ENCODE data around the gene EYS. TPM values are rescaled to one million over a fixed set of nuclear protein-coding genes. Genes with fewer than 3 reads are reported as not detected.

The EYS gene
- total and polyA plus RNA-seq, 2 of the 8 experiments (the other 6 are each of a cell fraction or from before 2014, with no cell fraction given), result 0.05 to 0.13 TPM

DNA sequence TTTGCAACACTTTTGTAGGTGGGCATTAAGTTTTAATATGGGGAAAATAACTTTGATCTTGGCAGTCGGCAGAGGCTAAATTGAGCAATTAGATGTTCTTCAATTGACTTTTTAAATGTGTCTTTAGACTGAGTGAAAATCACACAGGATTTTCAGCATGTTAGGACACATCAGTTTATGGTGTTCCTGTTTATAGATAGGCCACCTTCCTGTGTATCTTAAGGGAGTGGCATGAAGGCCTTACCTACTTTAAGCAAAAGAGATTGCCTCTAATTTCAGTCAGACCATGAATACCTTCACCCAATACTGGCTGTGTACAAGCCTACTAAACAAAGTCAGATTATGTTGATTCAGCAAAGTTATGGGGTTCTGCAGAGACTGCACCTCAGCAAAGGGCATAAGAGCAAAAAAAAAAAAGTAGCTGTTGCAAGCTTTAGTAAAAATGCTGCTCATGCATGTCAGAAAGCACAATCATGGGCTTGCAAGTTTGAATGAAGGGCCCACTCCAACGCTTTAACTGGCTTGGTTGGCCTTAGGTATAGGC is 1223.0 kb downstream of the EYS start:
- no peak for FAIRE-seq

More for the DNA sequence above, 1223.0 kb downstream of the EYS start:
- Histone ChIP-seq H2AK5ac (ENCODE audit: low read depth, low read length) (no peak overlapping the region), H3K14ac (ENCODE audit: insufficient read length) (no peak overlapping the region), H3K9ac (replicated peaks in 1 of 4; ENCODE audit: extremely low read depth in 1 of 4, low read depth in 3 of 4, low read length in 3 of 4) (no peak overlapping the region), H3K18ac (ENCODE audit: extremely low read depth, low read length) (no peak overlapping the region), H3K23ac (ENCODE audit: insufficient read length) (no peak overlapping the region), H3K79me2 (ENCODE audit: control insufficient read depth in 1 of 2, insufficient read depth in 2 of 2, low read length in 2 of 2) (no peaks in the 10 kb centered on the region), H4K5ac (ENCODE audit: insufficient read length, low read depth, low read length) (no peak overlapping the region), H3K4me3 (ENCODE audit: extremely low read depth in 1 of 4, insufficient read depth in 2 of 4, low read depth in 3 of 4, low read length in 4 of 4) (no peak overlapping the region), H2BK5ac (ENCODE audit: low read depth, low read length) (no peak overlapping the region), H3K9me3 (ENCODE audit: insufficient read depth in 2 of 2, low read depth in 1 of 2, low read length in 1 of 2) (no peaks in the 10 kb centered on the region), H3K23me2 (ENCODE audit: low read depth, low read length) (no peaks in the 10 kb centered on the region), H4K20me1 (replicated peaks in 1 of 2; ENCODE audit: control insufficient read depth in 1 of 2, insufficient read depth in 2 of 2, low read length in 2 of 2) (no peaks in the 10 kb centered on the region), H2BK120ac (replicated peaks; ENCODE audit: low read depth, low read length) (no peak overlapping the region), H2AFZ (ENCODE audit: low read length) (0 out of 2 replicates have a peak overlapping the region, but pooled peaks have one; percentile 15), H4K8ac (ENCODE audit: extremely low read depth, insufficient read depth, low read length) (no peak overlapping the region), H4K91ac (replicated peaks; ENCODE audit: insufficient read length, low read length) (no peak overlapping the region), H3K4me1 (replicated peaks in 1 of 4; ENCODE audit: control insufficient read depth in 3 of 4, insufficient read depth in 4 of 4, low read length in 3 of 4) (no peaks in the 10 kb centered on the region), H3K27ac (ENCODE audit: low read depth, low read length) (no peak overlapping the region), H3K4ac (replicated peaks; ENCODE audit: insufficient read length, low read depth, low read length) (no peak overlapping the region), H3K36me3 (ENCODE audit: control insufficient read depth in 2 of 4, insufficient read depth in 4 of 4, low read length in 3 of 4) (no peaks in the 10 kb centered on the region), H2BK15ac (ENCODE audit: low read length) (no peak overlapping the region), H2BK20ac (ENCODE audit: low read length) (no peak overlapping the region), H3K4me2 (ENCODE audit: insufficient read depth in 1 of 2, low read depth in 2 of 2, low read length in 2 of 2) (no peak overlapping the region), H2BK12ac (ENCODE audit: low read depth, low read length) (no peak overlapping the region), H3K27me3 (replicated peaks in 1 of 4; ENCODE audit: control insufficient read depth in 3 of 4, extremely low read depth in 1 of 4, insufficient read depth in 3 of 4, low read length in 3 of 4) (no peaks in the 10 kb centered on the region), H3K56ac (replicated peaks; ENCODE audit: insufficient read length, low read depth, low read length) (no peak overlapping the region), H3K79me1 (ENCODE audit: low read depth, low read length) (no peaks in the 10 kb centered on the region)
- ChIA-PET CTCF (ENCODE audit: partially characterized antibody) (interaction anchor here (0.8 to 2.8 kb wide), 3 partner anchors 21 to 37 kb away, joined by 3 to 9 read pairs (median 3); no protein-coding TSS in a partner anchor), POLR2A (ENCODE audit: partially characterized antibody) (no interaction called here)
- no peak for DNase-seq (ENCODE audit: low read depth in 1 of 2, low spot score in 2 of 2)
- TF ChIP-seq SP1 (IDR thresholded peaks at IDR 0.05; ENCODE audit: low read depth, low read length) (no peak), SP2 (IDR thresholded peaks at IDR 0.05; ENCODE audit: low read length) (no peak), NRF1 (IDR thresholded peaks at IDR 0.05; ENCODE audit: low read depth, low read length) (no peak), BCL11A (IDR thresholded peaks at IDR 0.05; ENCODE audit: low read depth in 2 of 2, low read length in 2 of 2) (no peak), EZH2 (IDR thresholded peaks at IDR 0.05; ENCODE audit: low read depth, low read length, severe bottlenecking) (no peak)
- TF ChIP-seq, protein P1, sequence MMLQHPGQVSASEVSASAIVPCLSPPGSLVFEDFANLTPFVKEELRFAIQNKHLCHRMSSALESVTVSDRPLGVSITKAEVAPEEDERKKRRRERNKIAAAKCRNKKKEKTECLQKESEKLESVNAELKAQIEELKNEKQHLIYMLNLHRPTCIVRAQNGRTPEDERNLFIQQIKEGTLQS (IDR thresholded peaks at IDR 0.05; ENCODE audit: insufficient read depth, low read depth, low read length), result no peak
- TF ChIP-seq, protein P2, sequence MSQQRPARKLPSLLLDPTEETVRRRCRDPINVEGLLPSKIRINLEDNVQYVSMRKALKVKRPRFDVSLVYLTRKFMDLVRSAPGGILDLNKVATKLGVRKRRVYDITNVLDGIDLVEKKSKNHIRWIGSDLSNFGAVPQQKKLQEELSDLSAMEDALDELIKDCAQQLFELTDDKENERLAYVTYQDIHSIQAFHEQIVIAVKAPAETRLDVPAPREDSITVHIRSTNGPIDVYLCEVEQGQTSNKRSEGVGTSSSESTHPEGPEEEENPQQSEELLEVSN (IDR thresholded peaks at IDR 0.05), result no peak
- WGBS, 2 experiments (ENCODE audit: extremely low coverage in 1 of 2, insufficient coverage in 1 of 2, insufficient read length in 1 of 2, insufficient replicate concordance in 2 of 2, low coverage in 1 of 2, low lambda C conversion rate in 2 of 2, missing lambda C conversion rate in 1 of 2), result 91% methylated on average over 2 of the region's 2 CpGs; no CpG with 5 or more reads in 1 of the 2 experiments

Data from H1 (cell line).